Peyer's patch (tissue), 4 donors: Measurements from ENCODE around the gene CCDC149. TPM values are rescaled to one million over a fixed set of nuclear protein-coding genes. Genes with fewer than 3 reads are reported as not detected.

Source experiments
- DNase-seq, 3 donors: peaks; one replicate each; pipeline ENCODE4 v3.0.0-alpha.2; 2017 to 2019
- H3K27ac ChIP-seq, 4 donors: fragments of 200-600 bp; sonication (generic); one replicate each; pipeline ENCODE4 v1.5.1; 2016 to 2019
- H3K27me3 ChIP-seq, 2 donors: fragments of 200-600 bp; sonication (generic); one replicate each; pipeline ENCODE4 v1.5.1; 2019
- H3K36me3 ChIP-seq, 3 donors: fragments of 200-600 bp; sonication (generic); one replicate each; pipeline ENCODE4 v1.5.1; 2016 to 2019
- H3K4me1 ChIP-seq, 4 donors: fragments of 200-600 bp; sonication (generic); one replicate each; pipeline ENCODE4 v1.5.1; 2016 to 2019
- H3K4me3 ChIP-seq, 4 donors: fragments of 200-600 bp; sonication (generic); 1 replicate in 3 of 4; 2 replicates in 1 of 4; pipeline ENCODE4 v1.5.1; 2016 to 2019; ENCODE audit warnings: mild to moderate bottlenecking in 1 of 4
- H3K9me3 ChIP-seq, 4 donors: fragments of 200-600 bp; sonication (generic); one replicate each; pipeline ENCODE4 v1.5.1; 2016 to 2019; ENCODE audit warnings: mild to moderate bottlenecking in 1 of 4
- CTCF ChIP-seq, 6 experiments: fragments of 450-650 bp in 4 of 6; fragments of 200-600 bp in 2 of 6; sonication (generic) in 1 of 6; IDR thresholded peaks; one replicate each; pipeline ENCODE4 v1.5.1; 2017 to 2019; ENCODE audit warnings: antibody characterized with exemption in 6 of 6, mild to moderate bottlenecking in 3 of 6, moderate library complexity in 1 of 6
- POLR2A ChIP-seq, 2 donors: fragments of 450-650 bp; IDR thresholded peaks; one replicate each; pipeline ENCODE4 v1.5.1; 2017; ENCODE audit warnings: antibody characterized with exemption in 2 of 2, mild to moderate bottlenecking in 2 of 2, moderate library complexity in 2 of 2
- total RNA-seq, 4 donors: library from RNA; depleted of rRNA; stranded (reverse); fragments of >200 nt; gene quantifications; one replicate each; pipeline ENCODE4 v1.1.0, GENCODE V29; 2016

The CCDC149 gene
- total RNA-seq, 4 donors from 2014 or later = 4.2 to 32.2 (median 6.4) TPM

DNA sequence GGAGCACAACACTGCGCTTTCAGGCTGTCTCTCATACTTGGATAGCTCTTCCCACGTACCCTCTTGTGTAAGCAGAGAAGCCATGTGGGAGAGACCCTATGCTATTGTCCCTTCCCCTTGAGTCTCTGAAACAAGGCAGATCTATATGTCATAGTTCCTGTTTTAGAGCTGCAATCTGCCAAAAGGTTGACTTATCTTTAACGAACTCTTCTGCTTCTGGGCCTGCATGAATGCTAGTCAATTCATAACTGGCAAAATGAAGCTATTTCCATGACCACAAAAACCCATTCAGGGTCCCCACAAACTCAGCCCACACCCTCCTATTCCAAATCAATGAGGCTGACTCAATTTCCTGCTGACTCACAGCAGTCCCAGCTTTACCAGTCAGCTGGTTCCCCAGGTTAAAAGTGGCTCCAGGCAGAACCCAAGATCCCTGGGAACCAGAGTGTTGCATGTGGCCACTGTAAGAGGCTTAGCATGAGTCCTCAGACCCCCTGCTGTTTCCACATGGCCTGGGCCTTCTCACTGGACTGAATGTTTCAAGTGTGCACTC, 142.7 kb downstream of the CCDC149 start:
- no peaks in the 10 kb centered on the region for H3K4me1 ChIP-seq
- H3K9me3 ChIP-seq = no peaks in the 10 kb centered on the region
- TF ChIP-seq POLR2A (IDR thresholded peaks at IDR 0.05) = no peak
- TF ChIP-seq CTCF (IDR thresholded peaks at IDR 0.05) = no peak
- H3K27me3 ChIP-seq = no peaks in the 10 kb centered on the region
- no peaks in the 10 kb centered on the region for H3K36me3 ChIP-seq
- no peak for DNase-seq
- H3K27ac ChIP-seq = no peak overlapping the region
- H3K4me3 ChIP-seq = no peak overlapping the region

DNA sequence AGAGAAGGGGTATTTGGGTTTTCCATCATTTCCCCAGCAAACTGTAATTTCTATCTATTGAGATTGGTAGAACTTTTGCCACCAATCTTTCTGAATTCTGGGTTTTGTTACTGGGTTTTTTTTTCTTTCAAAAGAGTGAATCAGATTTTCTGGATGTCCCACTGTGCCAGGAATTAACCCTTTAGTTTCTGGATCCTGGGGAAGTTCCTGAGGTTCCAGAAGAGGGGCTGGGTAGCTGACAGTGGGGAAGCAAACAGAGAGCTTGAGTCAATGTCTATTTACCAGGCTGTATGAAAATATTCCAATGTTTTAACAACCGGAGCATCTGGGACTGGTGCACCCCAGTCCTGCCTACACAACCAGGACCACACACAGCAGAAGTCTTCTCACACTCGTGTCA, 143.3 kb downstream of the CCDC149 start:
- no peak overlapping the region for H3K4me3 ChIP-seq
- no peaks in the 10 kb centered on the region for H3K4me1 ChIP-seq
- no peaks in the 10 kb centered on the region for H3K9me3 ChIP-seq
- no peak for DNase-seq
- no peaks in the 10 kb centered on the region for H3K36me3 ChIP-seq
- no peak overlapping the region for H3K27ac ChIP-seq
- no peaks in the 10 kb centered on the region for H3K27me3 ChIP-seq
- no peak for TF ChIP-seq CTCF (IDR thresholded peaks at IDR 0.05)
- TF ChIP-seq POLR2A (IDR thresholded peaks at IDR 0.05) = no peak

DNA sequence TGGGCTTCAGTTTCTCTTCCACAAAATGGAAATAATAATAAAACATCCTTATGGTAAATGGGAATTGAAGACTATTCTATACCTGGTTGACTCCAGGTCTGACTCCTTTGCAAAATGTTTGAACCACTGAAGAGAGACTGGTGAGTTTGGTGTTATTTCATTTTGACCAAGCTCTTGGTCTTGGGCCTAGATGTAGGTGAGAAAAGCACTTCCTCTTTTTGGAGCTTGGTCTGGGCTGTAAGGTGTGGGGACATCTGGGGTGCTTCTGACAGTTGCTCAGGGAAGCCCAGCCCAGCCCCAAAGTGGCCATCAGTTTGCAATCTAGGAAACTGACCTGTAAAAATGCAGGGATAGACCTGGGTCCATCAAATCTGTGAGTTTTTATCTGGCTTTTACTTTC, 144.2 kb downstream of the CCDC149 start:
- no peak overlapping the region for H3K4me3 ChIP-seq
- no peak overlapping the region for H3K27ac ChIP-seq
- H3K9me3 ChIP-seq = no peaks in the 10 kb centered on the region
- no peaks in the 10 kb centered on the region for H3K4me1 ChIP-seq
- H3K27me3 ChIP-seq = no peaks in the 10 kb centered on the region
- TF ChIP-seq CTCF (IDR thresholded peaks at IDR 0.05) (no peak), POLR2A (IDR thresholded peaks at IDR 0.05) (no peak)
- H3K36me3 ChIP-seq = no peaks in the 10 kb centered on the region
- DNase-seq = no peak

DNA sequence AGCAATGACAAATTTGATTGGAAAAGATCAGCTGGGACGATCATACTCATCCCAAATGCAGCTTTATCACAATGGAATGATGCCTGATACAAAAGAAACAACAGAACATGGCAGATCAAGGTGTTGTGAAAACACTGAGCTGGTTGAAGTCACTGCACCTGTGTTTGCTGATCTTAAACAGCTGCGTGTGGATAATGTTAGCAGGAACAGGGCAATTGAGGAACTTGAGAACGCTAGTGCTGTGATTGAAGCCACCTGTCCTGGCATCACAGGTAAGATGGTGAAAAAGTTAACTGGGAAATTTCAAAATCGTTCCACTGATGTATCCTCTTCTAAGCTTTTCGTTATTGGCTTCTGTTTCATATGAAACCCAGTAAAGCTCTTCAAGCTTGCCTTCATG, 144.8 kb downstream of the CCDC149 start:
- Histone ChIP-seq H3K9me3 (no peaks in the 10 kb centered on the region), H3K27me3 (no peaks in the 10 kb centered on the region)
- no peak for TF ChIP-seq POLR2A (IDR thresholded peaks at IDR 0.05)
- no peak for TF ChIP-seq CTCF (IDR thresholded peaks at IDR 0.05)

GRCh38 chr4:24765376-24765988, 147.4 kb downstream of the CCDC149 start:
- no peaks in the 10 kb centered on the region for H3K4me1 ChIP-seq
- no peak overlapping the region for H3K4me3 ChIP-seq
- H3K27ac ChIP-seq = no peak overlapping the region
- H3K27me3 ChIP-seq = no peaks in the 10 kb centered on the region
- DNase-seq = no peak
- no peak for TF ChIP-seq CTCF (IDR thresholded peaks at IDR 0.05)
- H3K9me3 ChIP-seq = no peaks in the 10 kb centered on the region
- H3K36me3 ChIP-seq = no peaks in the 10 kb centered on the region

More for the DNA sequence above, 144.8 kb downstream of the CCDC149 start:
- DNase-seq = no peak
- Histone ChIP-seq H3K4me3 (no peak overlapping the region), H3K27ac (no peak overlapping the region), H3K36me3 (no peaks in the 10 kb centered on the region), H3K4me1 (no peaks in the 10 kb centered on the region)
